GM21515 (cell line): Measurements from ENCODE around the gene SNX20.

ENCODE experiments used
- ATAC-seq: cut with Tn5 transposase; IDR thresholded peaks from one replicate; pipeline ENCODE4 v1.9.1; 2021; ENCODE audit not compliant: unreplicated experiment

The SNX20 gene

DNA sequence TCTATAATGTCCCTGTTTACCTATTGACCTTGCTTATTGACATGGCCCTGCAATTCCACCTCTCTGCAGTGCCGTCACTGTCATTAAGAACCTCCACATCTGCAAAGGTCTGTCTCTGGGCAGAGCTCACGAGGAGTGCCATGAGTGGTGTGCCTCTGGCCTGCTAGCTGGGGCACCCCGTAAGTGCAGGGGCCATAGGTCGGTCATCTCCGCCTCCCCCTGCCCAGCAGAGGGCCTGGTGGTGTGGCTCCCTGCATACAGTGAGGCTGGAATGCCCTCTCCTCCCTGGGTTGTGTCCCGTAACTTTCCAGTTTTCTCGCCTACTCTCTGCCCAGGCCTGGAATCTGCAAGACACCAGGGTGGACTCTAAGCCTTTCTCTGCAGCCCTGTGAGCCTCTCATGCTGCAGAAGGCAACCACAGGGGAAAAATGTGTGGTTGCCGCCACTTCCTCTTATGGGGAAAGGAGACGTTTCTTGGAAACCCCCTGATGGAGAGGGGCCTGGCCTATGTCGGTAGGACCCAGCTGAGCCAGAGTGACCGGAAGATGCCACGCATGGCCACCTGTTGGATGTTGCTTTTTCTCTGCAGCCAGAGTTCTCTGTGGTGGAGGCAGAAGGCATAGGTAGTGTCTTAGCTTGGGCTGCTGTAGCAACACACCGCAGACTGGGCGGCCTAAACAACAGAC lies 2.7 kb upstream of the SNX20 start:
- peak; percentile 61 for ATAC-seq

DNA sequence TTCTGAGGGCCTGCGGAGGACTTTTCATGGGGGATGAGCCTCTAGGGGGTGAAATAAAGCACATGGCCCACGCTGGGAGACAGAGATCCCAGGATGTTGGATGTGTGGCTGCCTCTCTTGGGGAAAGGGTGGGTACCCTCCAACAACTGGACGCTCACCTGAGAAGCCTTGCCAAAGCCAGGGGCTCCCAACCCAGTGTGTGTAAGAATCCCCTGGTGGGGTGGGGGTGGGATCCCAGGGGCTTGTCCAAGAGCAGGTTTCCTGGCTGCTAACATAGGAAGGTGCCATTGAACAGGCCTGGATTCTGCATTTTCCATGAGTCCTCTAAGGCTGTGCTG lies 587 bp downstream of the SNX20 start:
- no peak for ATAC-seq

DNA sequence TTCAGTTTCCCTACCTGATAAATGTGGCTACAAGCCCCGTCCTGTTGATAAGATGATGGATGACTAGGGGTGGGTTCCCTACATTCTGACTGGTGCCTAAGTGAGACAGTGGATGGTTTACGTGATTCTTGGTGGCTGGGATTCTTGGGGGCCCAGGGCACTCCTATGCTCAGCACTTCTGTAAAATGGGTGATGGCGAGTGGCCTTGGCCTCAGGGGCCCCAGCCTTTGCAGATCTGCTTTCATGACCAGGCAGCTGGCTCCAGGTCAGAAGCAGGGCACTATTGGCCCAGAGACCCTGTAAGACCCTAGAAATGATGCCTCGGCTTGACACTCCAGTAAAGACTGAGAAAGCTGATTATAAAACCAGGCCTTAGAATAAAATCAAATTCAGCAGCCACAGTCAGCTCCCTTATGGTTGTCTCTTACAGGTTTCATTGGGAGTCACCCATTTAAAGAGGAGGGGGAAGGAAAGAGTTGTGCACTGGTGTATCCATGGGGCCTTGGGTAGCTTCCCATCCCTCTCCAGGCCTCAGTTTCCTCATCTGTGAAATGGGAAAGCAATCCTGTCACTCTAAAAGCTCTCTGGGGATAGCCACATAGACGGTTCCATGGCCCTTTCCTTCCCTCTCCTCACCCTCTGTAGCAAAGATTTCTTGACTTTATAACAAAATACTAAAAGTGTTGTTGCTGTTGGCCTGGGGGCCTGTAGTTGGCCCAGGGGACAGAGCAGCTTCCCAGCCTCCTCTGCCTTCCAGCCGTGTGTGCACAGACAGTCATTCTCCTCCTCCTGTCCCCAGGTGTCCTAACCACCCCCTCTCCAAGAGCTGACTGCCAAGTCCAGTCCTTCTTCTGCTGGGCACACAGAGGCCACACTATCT lies 1.2 kb downstream of the SNX20 start:
- ATAC-seq: no peak

DNA sequence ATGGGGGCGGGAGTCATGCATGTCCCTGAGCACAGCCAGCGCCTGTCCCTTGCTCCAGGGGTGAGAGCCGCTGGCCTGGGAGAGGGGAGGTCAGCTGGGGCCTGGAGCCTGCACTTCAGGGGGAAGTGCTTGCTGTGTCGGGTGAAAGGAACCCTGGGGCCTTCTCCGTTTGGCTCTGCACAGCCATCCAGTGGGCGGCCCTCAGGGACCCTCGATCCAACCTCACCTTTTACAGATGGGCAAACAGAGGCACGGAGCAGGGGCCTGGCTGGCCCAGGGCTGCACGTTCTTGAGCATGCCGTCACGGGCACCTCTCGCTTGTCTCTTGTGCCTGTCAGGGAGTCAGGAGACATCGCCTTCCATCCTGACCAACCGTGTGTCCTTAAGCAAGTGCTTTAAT lies 1.8 kb downstream of the SNX20 start:
- no peak for ATAC-seq

DNA sequence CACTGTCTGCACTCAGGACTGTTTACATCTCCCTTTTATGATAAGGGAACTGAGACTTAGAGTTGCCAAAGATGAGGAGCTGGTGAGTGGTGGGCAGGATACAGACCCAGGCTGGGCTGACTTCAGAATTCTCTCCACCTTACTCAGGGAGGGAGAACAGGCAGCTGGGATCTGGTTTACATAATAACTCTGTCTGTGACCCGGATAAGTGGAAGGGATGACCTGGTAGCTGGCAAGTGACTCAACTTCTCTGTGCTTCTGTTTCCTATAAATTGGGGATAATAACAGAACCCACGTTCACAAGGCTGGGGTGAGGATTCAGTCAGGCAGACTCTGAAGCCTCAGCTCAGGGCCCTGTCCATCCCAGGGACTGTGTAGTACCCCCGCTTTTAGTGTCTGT lies 2.6 kb downstream of the SNX20 start:
- no peak for ATAC-seq

DNA sequence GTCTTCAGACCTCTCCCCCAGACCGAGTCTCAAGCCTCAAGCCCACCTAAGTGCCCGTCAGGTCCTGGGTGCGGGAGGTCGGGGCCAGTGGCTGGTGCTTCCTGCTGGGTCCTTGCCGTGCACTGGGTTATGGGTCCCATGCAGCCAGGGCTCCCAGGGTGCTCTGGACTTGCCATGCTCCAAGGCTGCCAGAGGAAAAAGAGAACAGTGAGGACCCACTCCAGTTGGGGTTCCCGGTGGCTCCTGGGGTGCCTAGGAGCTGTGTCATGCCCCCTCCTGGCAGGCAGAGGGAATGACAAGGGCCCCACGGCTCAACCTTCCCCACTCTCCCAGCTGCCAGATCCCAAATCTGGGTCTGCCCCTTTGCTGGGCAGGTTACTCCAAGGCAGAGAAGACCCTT lies 3.8 kb downstream of the SNX20 start:
- ATAC-seq: no peak

DNA sequence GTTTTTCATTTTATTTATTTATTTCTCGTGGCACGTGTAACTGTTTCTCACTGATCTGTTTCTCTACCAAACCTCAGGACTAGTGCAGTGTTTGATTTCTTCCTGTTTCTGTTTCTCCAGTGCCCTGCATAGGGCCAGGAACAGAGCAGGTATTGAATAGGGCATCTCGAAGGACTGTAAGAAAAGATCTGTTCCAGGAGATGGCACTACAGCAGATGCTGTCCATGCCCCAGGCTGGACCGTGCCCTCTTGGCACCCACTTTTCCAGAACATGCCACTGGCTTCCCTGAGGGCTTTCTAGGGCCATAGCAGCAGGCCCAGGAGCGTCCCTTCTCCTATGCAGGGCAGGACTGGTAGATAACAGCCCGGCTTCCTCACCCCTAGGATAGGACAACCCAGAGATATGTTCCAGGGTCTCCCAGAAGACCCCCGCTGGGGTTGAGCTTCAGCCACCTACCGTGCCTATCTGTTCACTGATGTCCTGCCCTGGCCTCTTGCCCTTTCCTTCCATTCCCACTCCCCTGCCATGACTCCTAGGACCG lies 4.4 kb downstream of the SNX20 start:
- ATAC-seq: no peak

DNA sequence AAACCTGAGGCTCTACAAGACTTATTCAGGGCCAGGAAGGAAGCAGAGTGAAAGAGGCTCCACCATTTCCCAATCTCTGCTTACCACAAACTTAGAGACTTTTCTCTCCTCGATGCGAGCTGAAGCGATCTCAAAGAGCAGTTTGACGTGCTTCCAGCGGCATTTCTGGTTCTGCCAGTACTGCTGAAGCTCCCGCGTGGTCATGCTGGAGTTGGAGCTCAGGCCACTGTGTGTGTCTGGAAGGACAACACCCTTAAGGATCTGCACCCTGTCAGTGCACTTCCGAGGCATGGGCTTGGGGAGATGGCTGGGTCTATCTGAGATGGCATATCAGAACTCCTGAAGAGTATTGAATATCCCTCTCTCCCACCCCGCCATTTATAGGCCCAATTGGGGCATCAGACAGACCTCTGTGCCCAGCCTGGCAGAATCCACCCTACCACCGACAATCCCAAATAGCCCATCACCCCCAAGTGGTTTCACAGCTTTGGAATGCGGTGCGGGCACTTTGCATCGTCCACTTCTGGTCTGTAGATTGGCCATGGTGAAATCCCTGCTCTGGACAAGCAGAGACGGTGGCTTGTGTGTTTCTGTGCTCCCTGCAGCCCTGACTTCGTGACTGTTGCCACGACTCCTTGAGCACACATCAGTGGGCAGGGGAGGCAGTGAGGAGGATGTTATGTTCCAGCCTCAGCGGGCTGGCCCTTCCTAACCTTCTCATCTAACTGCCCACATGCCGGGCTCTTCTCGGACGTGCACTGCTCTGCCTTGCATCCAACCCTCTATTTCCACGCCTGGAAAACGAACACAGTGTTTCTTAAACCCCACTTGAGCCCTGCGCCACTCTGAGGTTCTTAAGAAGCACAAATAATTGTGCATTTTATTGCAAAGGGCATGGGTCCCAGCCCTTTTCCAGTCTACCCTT lies 5.2 kb downstream of the SNX20 start:
- no peak for ATAC-seq

DNA sequence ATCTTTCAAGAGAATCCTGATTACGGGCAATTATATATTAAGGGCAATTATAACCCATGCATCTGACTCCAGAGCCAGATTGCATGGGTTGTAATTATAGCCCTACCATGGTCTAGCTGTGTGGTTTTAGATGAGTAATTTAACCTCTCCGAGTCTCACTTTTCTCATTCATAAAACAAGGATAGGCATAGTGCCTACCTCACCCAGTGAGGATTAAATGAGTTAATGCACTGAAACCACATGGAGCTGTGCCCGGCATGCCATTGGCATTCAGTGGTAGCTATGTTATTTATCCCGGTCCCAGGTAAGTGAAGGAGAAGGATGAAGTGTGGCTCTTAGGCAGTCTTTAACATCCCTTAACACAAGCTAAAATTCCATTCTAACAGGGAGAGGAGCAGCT lies 6.3 kb downstream of the SNX20 start:
- ATAC-seq: no peak

DNA sequence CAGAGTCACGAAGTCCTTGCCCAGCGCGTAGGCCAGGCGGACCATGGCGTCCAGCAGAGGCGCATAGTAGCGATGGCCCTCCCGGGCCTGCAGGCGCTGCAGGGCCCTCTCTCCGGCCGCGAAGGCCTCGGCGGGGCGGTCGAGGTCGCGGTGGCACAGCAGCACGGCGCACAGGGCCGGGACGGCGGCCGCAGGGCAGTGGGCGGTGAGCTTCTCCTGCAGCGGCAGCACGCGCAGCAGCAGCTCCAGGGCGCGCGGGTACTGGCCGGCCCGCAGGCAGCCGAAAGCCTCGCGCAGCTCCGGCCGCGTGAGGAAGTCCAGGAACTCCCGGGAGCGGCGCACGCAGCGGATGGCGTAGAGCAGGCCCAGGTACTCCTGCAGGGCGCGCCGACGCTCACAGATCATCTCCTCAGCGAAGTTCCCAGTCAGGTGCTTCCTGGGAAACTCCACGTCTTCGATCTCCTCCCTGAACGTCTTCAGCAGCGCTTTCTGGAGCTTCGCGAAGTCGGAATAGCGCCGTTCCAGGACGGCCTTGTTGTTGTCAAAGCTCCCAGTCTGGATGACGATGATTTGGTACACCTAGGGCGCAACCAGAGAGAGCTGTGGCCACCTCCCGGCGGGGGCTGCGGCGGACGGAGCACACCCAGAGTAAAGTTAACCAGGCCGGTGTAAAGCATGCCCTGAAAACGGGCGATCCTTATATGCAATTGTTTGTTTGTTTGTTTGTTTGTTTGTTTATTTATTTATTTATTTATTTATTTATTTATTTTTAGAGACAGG lies 7.4 kb downstream of the SNX20 start:
- no peak for ATAC-seq

DNA sequence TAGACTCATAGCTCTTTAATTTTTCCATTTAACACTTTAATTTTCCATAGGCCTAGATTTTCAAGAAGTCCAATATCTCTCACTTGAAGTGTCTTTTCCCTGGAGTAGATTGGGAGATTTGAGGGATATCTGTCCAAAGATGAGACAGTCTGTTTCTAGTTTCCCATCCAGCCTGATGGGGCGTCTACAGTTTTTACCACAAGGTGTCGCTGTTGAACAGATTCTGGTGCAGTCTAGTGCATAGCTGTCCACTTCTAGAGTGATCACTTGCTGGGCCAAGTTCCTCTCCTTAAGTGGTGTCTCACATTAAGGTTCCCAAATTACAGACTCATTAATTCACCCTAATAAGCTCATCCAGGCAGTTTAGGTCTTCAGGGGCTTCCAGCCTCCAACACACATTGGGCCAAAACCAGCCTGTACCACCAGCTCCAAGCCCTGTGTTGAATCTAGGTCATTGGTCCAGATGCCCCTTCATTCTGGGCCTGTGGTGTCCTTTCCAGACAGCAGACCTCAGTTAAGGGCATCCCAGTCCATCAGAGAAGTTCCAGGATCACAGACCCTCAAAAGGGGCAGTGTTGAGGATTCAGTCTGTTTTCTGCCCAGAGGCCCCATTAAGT lies 9.4 kb downstream of the SNX20 start:
- ATAC-seq: no peak

DNA sequence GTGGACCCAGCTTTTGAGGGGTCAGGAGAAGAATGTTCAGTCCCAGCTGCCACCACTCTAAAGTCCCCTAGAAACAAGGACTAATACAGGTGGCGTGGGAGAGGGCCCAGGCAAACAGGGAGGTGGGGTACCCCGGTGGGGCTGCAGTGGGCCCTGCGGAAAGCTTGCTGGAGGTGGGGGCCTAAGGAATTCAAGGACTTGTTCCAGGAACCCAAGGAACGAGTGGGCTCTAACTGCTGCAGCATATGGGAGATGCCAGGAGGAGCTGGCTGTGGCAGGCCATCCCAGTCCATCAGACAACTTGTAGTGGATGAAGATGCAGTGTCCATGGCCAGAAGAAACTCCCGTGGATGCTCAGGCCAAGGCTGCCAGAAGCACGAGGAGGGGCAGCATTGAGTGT lies 10.6 kb downstream of the SNX20 start:
- no peak for ATAC-seq

DNA sequence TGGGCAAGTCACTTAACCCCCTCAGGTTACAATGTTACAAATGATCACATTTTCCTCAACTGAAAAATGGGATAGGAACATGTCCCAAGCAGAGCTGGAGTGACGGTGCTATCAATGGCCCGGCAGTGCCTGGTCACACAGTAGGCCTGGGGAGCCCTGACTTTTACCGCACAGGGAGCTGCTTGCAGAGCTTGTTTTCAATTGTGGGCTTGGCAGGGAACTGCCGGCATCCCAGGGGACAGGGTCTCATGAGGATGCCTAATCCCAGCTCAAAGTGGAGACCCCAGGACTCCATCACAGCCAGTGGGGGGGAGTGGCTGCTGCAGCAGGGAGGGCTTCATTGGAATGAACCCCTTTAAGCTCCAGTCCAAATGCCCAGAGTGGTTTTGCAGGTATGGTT lies 11.4 kb downstream of the SNX20 start:
- no peak for ATAC-seq

DNA sequence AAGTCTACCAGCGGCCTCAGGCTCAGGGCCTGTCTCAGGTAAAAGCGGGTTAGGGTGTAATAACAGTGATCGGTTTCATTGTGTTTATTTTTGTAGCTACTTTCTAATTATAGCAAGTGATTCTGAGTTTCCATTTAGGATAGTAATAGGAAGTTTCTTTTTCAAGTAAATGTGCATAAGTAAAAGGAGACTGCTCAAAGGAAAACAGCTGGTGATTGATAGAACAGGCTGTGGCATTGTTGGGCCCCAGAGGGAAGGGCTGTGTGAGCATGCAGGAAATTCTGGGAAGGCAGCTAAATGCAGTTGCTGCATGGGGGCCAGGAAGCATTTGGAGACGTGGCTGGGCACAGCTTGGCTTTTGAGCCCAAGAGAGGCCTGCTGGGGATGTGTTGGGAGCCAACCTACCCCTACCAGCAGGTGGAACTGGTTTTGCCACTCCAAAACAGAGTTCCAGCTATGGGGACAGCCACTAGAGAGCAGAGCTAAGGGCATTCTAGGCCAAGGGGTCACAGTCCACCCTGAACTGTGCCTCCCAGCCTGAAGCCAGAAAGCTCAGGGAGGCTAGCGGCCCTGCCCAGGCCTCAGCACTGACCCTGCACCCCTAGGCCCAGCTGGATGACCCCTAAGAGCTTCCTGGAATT lies 12.6 kb downstream of the SNX20 start:
- ATAC-seq: no peak

DNA sequence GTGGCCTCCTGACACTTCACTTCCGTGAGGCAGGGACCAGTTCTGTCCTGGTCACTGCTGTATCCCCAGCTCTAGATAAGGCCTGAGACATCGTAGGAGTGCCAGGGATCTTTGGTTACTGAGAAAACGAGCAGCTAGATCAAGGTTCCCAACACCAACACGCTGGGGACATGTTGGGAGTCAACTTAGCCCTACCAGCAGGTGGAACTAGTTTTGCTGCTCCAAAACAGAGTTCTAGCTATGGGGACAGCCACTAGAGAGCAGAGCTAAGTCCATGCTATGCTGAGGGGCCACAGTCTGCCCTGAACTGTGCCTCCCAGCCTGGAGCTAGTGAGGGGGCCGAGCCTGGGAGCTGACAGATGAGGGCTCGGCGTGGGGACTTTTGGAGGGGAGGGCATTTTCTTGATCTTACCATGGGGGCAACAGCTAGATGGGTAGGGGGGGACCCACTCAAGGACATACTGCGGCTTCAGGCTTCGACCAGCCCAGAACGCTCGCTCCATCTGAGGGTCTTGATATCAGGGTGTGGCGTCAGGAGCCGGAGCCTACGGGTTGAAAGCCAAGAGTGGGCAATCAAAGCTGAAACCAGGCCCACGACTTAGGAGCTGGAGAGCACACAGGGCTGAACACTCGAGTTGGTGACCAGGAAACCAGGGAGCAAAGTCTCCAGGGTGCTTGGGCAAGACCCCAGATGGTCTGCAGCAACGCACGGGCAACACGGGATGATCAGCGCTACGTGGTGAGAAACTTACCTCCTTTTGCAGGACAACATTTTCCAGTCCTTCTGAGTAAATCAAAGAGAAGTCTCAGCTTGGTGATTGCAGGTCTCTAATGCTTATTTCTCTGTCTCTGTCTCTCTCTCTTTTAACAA lies 13.4 kb downstream of the SNX20 start:
- ATAC-seq: no peak

DNA sequence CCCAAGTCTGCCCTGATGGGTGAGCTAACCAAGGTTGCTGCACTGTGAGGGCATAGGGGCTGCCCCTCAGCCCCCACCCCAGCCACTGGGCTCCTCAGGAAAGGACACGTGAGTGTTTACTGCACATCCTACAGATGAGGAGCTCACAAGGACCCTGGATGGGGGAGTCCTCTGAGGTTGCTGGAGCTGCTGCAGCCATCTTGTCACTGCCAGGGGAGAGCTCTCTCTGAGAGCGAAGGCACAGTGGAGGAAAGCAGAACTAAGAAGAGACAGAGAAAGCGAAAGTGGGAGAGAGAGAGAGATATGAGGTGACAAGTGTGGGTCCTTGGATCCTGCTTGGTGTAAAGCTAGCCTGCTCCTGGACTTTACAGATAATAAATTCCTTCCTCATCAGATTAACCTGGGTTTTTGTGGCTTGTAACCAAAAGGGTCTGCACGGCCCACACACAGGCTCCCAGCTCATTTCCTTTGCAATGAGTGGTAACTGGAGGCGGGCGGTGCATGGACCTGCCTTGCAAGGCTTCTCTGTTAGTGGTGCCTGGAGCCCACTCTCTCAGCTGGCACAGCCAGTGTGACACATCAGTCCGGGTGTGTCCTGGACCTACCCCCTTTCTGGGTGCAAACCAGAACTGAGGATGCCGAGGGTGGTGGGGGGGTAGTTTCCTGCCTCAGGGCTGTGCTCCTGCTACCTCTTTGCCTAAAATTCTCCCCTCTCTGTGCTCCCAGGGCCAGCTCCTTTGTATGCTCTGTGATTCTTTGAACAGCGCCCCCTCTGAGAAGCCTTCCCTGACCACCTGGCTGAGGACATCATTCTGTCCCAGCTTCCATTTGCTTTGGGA lies 14.2 kb downstream of the SNX20 start:
- peak; percentile 83 for ATAC-seq

DNA sequence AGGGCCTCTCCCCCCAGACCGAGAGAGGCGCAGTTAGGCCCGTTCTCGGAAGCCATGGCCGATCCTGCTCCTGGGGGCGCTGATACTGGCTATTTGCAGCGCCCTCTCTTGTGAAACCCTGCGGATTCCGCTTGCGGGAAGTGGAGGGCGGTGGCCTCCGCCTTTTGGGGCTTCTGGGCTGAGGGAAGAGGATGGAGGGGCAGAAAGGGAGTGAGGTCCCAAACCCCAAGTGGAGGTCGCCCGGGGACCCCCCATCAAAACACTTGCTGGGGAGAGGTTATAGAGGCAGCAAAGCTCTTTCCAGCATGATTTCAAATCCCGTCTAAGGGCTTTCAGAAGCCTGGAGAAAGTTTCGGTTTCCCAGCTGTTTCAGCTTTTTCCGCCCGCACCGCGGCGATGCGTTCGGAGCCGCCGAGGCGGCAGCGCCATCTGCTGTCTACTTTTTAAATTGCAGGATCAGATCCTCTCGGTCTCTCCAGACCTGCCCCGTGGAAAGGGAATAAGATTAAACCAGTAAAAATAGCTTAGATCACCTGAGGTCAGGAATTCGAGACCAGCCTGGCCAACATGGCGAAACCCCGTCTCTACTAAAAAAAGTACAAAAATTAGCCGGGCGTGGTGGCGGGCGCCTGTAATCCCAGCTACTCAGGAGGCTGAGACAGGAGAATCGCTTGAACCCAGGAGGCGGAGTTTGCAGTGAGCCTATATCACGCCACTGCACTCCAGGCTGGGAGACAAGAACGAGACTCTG lies 15.8 kb downstream of the SNX20 start:
- no peak for ATAC-seq
